ENCODE data around the gene FAHD2B.
"Not testable (repeated sequence)": the region's sequence is repeated elsewhere in the genome, so short reads cannot be mapped to it uniquely, and the experiment has no call there.

The FAHD2B gene

GRCh38 chr2:97098786-97099372 is 4.2 kb upstream of the FAHD2B start:
- H3K4me3 ChIP-seq (ENCODE audit: low read length in 2 of 2); H3K9me3 ChIP-seq (replicated peaks in 1 of 2; ENCODE audit: control insufficient read depth in 2 of 2, insufficient read depth in 1 of 2, low read depth in 1 of 2, low read length in 2 of 2); DNase-seq (ENCODE audit: low spot score); H2BK15ac ChIP-seq (ENCODE audit: low read length); H3K18ac ChIP-seq (ENCODE audit: low read length); H3K27me3 ChIP-seq (ENCODE audit: control insufficient read depth in 3 of 3, insufficient read depth in 3 of 3, low read depth in 1 of 3, low read length in 3 of 3); H4K91ac ChIP-seq (ENCODE audit: low read depth, low read length, poor library complexity); H3K9ac ChIP-seq (ENCODE audit: low read depth, low read length, poor library complexity); H2AK5ac ChIP-seq (ENCODE audit: low read depth, low read length); H4K8ac ChIP-seq (ENCODE audit: low read depth, low read length); H3K79me1 ChIP-seq (ENCODE audit: low read depth, low read length); H2BK120ac ChIP-seq (ENCODE audit: low read depth, low read length); H2BK12ac ChIP-seq (ENCODE audit: low read length); H3K23ac ChIP-seq (ENCODE audit: low read depth, low read length, poor library complexity); H3K4me2 ChIP-seq (ENCODE audit: insufficient read depth, low read length, poor library complexity, severe bottlenecking); H2AFZ ChIP-seq (ENCODE audit: low read length); H3K36me3 ChIP-seq (replicated peaks in 1 of 2; ENCODE audit: control insufficient read depth in 2 of 2, insufficient read depth in 2 of 2, low read length in 2 of 2); H3K14ac ChIP-seq (ENCODE audit: low read length); H3K27ac ChIP-seq (replicated peaks; ENCODE audit: low read length); H2BK5ac ChIP-seq (ENCODE audit: low read length); H3K4ac ChIP-seq (ENCODE audit: low read length); H3K4me1 ChIP-seq (ENCODE audit: control insufficient read depth in 2 of 2, insufficient read depth in 1 of 2, low read depth in 1 of 2, low read length in 2 of 2): not testable (repeated sequence)
- WGBS, 2 donors (ENCODE audit: extremely low coverage in 2 of 2, insufficient read length in 2 of 2, insufficient replicate concordance in 1 of 2) = no CpG with 5 or more reads among the region's 3 CpGs

GRCh38 chr2:97095661-97096060 is 979 bp upstream of the FAHD2B start:
- Histone ChIP-seq H3K79me1 (ENCODE audit: low read depth, low read length) (no peaks in the 10 kb centered on the region), H4K91ac (ENCODE audit: low read depth, low read length, poor library complexity) (no peak overlapping the region), H3K14ac (ENCODE audit: low read length) (no peak overlapping the region), H3K36me3 (replicated peaks in 1 of 2; ENCODE audit: control insufficient read depth in 2 of 2, insufficient read depth in 2 of 2, low read length in 2 of 2) (no peaks in the 10 kb centered on the region), H3K18ac (ENCODE audit: low read length) (no peak overlapping the region), H3K9me3 (replicated peaks in 1 of 2; ENCODE audit: control insufficient read depth in 2 of 2, insufficient read depth in 1 of 2, low read depth in 1 of 2, low read length in 2 of 2) (no peaks in the 10 kb centered on the region), H3K4ac (ENCODE audit: low read length) (no peak overlapping the region), H3K23ac (ENCODE audit: low read depth, low read length, poor library complexity) (no peak overlapping the region), H2BK12ac (ENCODE audit: low read length) (no peak overlapping the region), H2BK15ac (ENCODE audit: low read length) (no peak overlapping the region), H3K27ac (replicated peaks; ENCODE audit: low read length) (no peak overlapping the region), H2AK5ac (ENCODE audit: low read depth, low read length) (peak overlapping the region; percentile 84), H3K4me1 (ENCODE audit: control insufficient read depth in 2 of 2, insufficient read depth in 1 of 2, low read depth in 1 of 2, low read length in 2 of 2) (peaks cover 4 to 6% of the 10 kb centered on the region in 2 donors), H3K27me3 (ENCODE audit: control insufficient read depth in 3 of 3, insufficient read depth in 3 of 3, low read depth in 1 of 3, low read length in 3 of 3) (no peaks in the 10 kb centered on the region), H2BK5ac (ENCODE audit: low read length) (no peak overlapping the region), H3K4me3 (ENCODE audit: low read length in 2 of 2) (peak overlapping the region; percentile 44 to 65), H3K9ac (ENCODE audit: low read depth, low read length, poor library complexity) (no peak overlapping the region), H4K8ac (ENCODE audit: low read depth, low read length) (no peak overlapping the region), H2AFZ (ENCODE audit: low read length) (peak overlapping the region; percentile 81), H2BK120ac (ENCODE audit: low read depth, low read length) (no peak overlapping the region), H3K4me2 (ENCODE audit: insufficient read depth, low read length, poor library complexity, severe bottlenecking) (peak overlapping the region; percentile 25)
- DNase-seq (ENCODE audit: low spot score) = no peak
- WGBS, 2 donors (ENCODE audit: extremely low coverage in 2 of 2, insufficient read length in 2 of 2, insufficient replicate concordance in 1 of 2) = no CpG with 5 or more reads among the region's 12 CpGs

GRCh38 chr2:97093983-97094771 is 505 bp downstream of the FAHD2B start:
- H3K27ac ChIP-seq (replicated peaks; ENCODE audit: low read length); H2BK120ac ChIP-seq (ENCODE audit: low read depth, low read length); H3K23ac ChIP-seq (ENCODE audit: low read depth, low read length, poor library complexity); H3K4ac ChIP-seq (ENCODE audit: low read length); H4K91ac ChIP-seq (ENCODE audit: low read depth, low read length, poor library complexity); H3K36me3 ChIP-seq (replicated peaks in 1 of 2; ENCODE audit: control insufficient read depth in 2 of 2, insufficient read depth in 2 of 2, low read length in 2 of 2); H3K79me1 ChIP-seq (ENCODE audit: low read depth, low read length); H3K14ac ChIP-seq (ENCODE audit: low read length); H2BK5ac ChIP-seq (ENCODE audit: low read length); H3K4me1 ChIP-seq (ENCODE audit: control insufficient read depth in 2 of 2, insufficient read depth in 1 of 2, low read depth in 1 of 2, low read length in 2 of 2); H3K18ac ChIP-seq (ENCODE audit: low read length); H3K9ac ChIP-seq (ENCODE audit: low read depth, low read length, poor library complexity); H3K9me3 ChIP-seq (replicated peaks in 1 of 2; ENCODE audit: control insufficient read depth in 2 of 2, insufficient read depth in 1 of 2, low read depth in 1 of 2, low read length in 2 of 2); H2BK15ac ChIP-seq (ENCODE audit: low read length); H3K27me3 ChIP-seq (ENCODE audit: control insufficient read depth in 3 of 3, insufficient read depth in 3 of 3, low read depth in 1 of 3, low read length in 3 of 3); H4K8ac ChIP-seq (ENCODE audit: low read depth, low read length); H2AK5ac ChIP-seq (ENCODE audit: low read depth, low read length); DNase-seq (ENCODE audit: low spot score); H2BK12ac ChIP-seq (ENCODE audit: low read length): not testable (repeated sequence)
- H3K4me2 ChIP-seq (ENCODE audit: insufficient read depth, low read length, poor library complexity, severe bottlenecking) = peak overlapping the region; percentile 18
- whole genome bisulfite sequencing, 2 donors (ENCODE audit: extremely low coverage in 2 of 2, insufficient read length in 2 of 2, insufficient replicate concordance in 1 of 2) = no CpG with 5 or more reads among the region's 33 CpGs
- peak overlapping the region; percentile 81 for H2AFZ ChIP-seq (ENCODE audit: low read length)
- peak overlapping the region in 1 of 2 donors; percentile 44 for H3K4me3 ChIP-seq (ENCODE audit: low read length in 2 of 2)

- H2BK12ac ChIP-seq (ENCODE audit: low read length); H2AFZ ChIP-seq (ENCODE audit: low read length); H3K4me3 ChIP-seq (ENCODE audit: low read length in 2 of 2); H3K9me3 ChIP-seq (replicated peaks in 1 of 2; ENCODE audit: control insufficient read depth in 2 of 2, insufficient read depth in 1 of 2, low read depth in 1 of 2, low read length in 2 of 2); H3K4ac ChIP-seq (ENCODE audit: low read length); H3K9ac ChIP-seq (ENCODE audit: low read depth, low read length, poor library complexity); H2BK5ac ChIP-seq (ENCODE audit: low read length); H3K4me1 ChIP-seq (ENCODE audit: control insufficient read depth in 2 of 2, insufficient read depth in 1 of 2, low read depth in 1 of 2, low read length in 2 of 2); H4K8ac ChIP-seq (ENCODE audit: low read depth, low read length); H3K14ac ChIP-seq (ENCODE audit: low read length); H3K79me1 ChIP-seq (ENCODE audit: low read depth, low read length); H3K27me3 ChIP-seq (ENCODE audit: control insufficient read depth in 3 of 3, insufficient read depth in 3 of 3, low read depth in 1 of 3, low read length in 3 of 3); H2BK15ac ChIP-seq (ENCODE audit: low read length); H2BK120ac ChIP-seq (ENCODE audit: low read depth, low read length); H3K23ac ChIP-seq (ENCODE audit: low read depth, low read length, poor library complexity); H2AK5ac ChIP-seq (ENCODE audit: low read depth, low read length); H3K27ac ChIP-seq (replicated peaks; ENCODE audit: low read length); H3K4me2 ChIP-seq (ENCODE audit: insufficient read depth, low read length, poor library complexity, severe bottlenecking); H3K36me3 ChIP-seq (replicated peaks in 1 of 2; ENCODE audit: control insufficient read depth in 2 of 2, insufficient read depth in 2 of 2, low read length in 2 of 2); H3K18ac ChIP-seq (ENCODE audit: low read length); H4K91ac ChIP-seq (ENCODE audit: low read depth, low read length, poor library complexity); DNase-seq (ENCODE audit: low spot score): not testable (repeated sequence)
- no CpG with 5 or more reads among the region's 2 CpGs for WGBS, 2 donors (ENCODE audit: extremely low coverage in 2 of 2, insufficient read length in 2 of 2, insufficient replicate concordance in 1 of 2)
Observed at GRCh38 chr2:97092946-97093345, 1.7 kb downstream of the FAHD2B start.

Measured in neuronal stem cell (in vitro differentiated cells).